Endothelial cell of umbilical vein (primary cell): ENCODE measurements around the gene METTL16. TPM values are rescaled to one million over a fixed set of nuclear protein-coding genes. Genes with fewer than 3 reads are reported as not detected.

Experiments used
- BruUV-seq: library from RNA; stranded (reverse); fragments of 400-500 nt; replicated peaks from 2 replicates; lab custom pipeline; 2021; lab: Mats Ljungman, UMichigan
- CTCF ChIA-PET: fragments of 300-600, 350-600 bp; sonication (Branson Sonifier 250); formaldehyde crosslinking; loops from one replicate; lab custom pipeline; 2021; ENCODE audit warnings: antibody characterized with exemption, inconsistent platforms; lab: Charles Lee
- POLR2A ChIA-PET: fragments of 300-600, 350-600 bp; sonication (Branson Sonifier 250); formaldehyde crosslinking; loops from one replicate; lab custom pipeline; 2021; ENCODE audit warnings: antibody characterized with exemption, inconsistent platforms; lab: Charles Lee
- DNase-seq: peaks from one replicate; pipeline ENCODE4 v3.0.0-alpha.2; 2011; ENCODE audit warnings: low read depth, low spot score
- FAIRE-seq: peaks from 2 replicates; lab custom pipeline; 2011; peaks lifted over from hg19 to GRCh38; lab: Jason Lieb, UNC
- H2AFZ ChIP-seq: 2 replicates; pipeline ENCODE4 v1.6.0; 2012; ENCODE audit warnings: low read depth, low read length, control low read depth, inconsistent platforms
- H3K27ac ChIP-seq: 2 replicates; pipeline ENCODE4 v1.5.1; 2011; ENCODE audit warnings: low read depth, mild to moderate bottlenecking, control low read depth, low read length, moderate library complexity; ENCODE audit not compliant: insufficient read depth
- H3K27me3 ChIP-seq, 2 experiments: 2 replicates each; pipeline versions ENCODE4 v1.6.0 to v1.6.1; 2011; ENCODE audit warnings: low read length in 2 of 2, mixed read lengths in 1 of 2; ENCODE audit not compliant: control insufficient read depth in 2 of 2, insufficient read depth in 2 of 2
- H3K36me3 ChIP-seq, 2 experiments: 2 replicates in 1 of 2; 3 replicates in 1 of 2; pipeline ENCODE4 v1.5.1; 2011; ENCODE audit warnings: low read length in 2 of 2, mild to moderate bottlenecking in 1 of 2, moderate library complexity in 1 of 2; ENCODE audit not compliant: control insufficient read depth in 2 of 2, insufficient read depth in 2 of 2; ENCODE audit errors: extremely low read depth in 1 of 2
- H3K4me1 ChIP-seq: 3 replicates; pipeline ENCODE4 v1.5.1; 2011; ENCODE audit warnings: mild to moderate bottlenecking, low read length; ENCODE audit not compliant: control insufficient read depth, insufficient read depth; ENCODE audit errors: extremely low read depth
- H3K4me2 ChIP-seq: 2 replicates; pipeline ENCODE4 v1.6.1; 2011; ENCODE audit warnings: low read length, control low read depth, mixed read lengths; ENCODE audit not compliant: insufficient read depth
- H3K4me3 ChIP-seq, 3 experiments: fragments of 200-600 bp in 1 of 3; sonication (generic), shearing (Covaris generic) in 1 of 3; replicated peaks in 1 of 3; 2 replicates each; pipeline ENCODE4 v1.5.1; 2011 to 2016; ENCODE audit warnings: control low read depth in 3 of 3, low read length in 3 of 3, mild to moderate bottlenecking in 2 of 3, inconsistent platforms in 1 of 3, low read depth in 1 of 3, moderate library complexity in 1 of 3; ENCODE audit not compliant: insufficient read depth in 1 of 3
- H3K79me2 ChIP-seq: 2 replicates; pipeline ENCODE4 v1.6.0; 2012; ENCODE audit warnings: low read length, inconsistent platforms; ENCODE audit not compliant: control insufficient read depth, insufficient read depth
- H3K9ac ChIP-seq: replicated peaks from 2 replicates; pipeline ENCODE3; 2011; ENCODE audit warnings: low read length, control low read depth; ENCODE audit not compliant: insufficient read depth; ENCODE audit errors: extremely low read depth
- H3K9me1 ChIP-seq: replicated peaks from 3 replicates; pipeline ENCODE4 v1.6.0; 2011; ENCODE audit warnings: mild to moderate bottlenecking, low read length; ENCODE audit not compliant: control insufficient read depth, insufficient read depth; ENCODE audit errors: extremely low read depth
- H3K9me3 ChIP-seq: replicated peaks from 2 replicates; pipeline ENCODE4 v1.5.1; 2012; ENCODE audit warnings: low read length, inconsistent platforms; ENCODE audit not compliant: control insufficient read depth, insufficient read depth
- H4K20me1 ChIP-seq: replicated peaks from 2 replicates; pipeline ENCODE3; 2011; ENCODE audit warnings: mild to moderate bottlenecking, low read length; ENCODE audit not compliant: control insufficient read depth, insufficient read depth; ENCODE audit errors: extremely low read depth
- CTCF ChIP-seq, 2 donors: IDR thresholded peaks; 1 replicate in 1 of 2; 2 replicates in 1 of 2; pipeline ENCODE4 v1.5.1; 2011; ENCODE audit warnings: low read length in 2 of 2, mild to moderate bottlenecking in 2 of 2, moderate library complexity in 2 of 2, control low read depth in 1 of 2, inconsistent platforms in 1 of 2, low read depth in 1 of 2; ENCODE audit not compliant: insufficient read depth in 1 of 2; ENCODE audit errors: extremely low read depth in 1 of 2
- EZH2 ChIP-seq: IDR thresholded peaks from 2 replicates; pipeline ENCODE4 v1.6.1; 2012; ENCODE audit warnings: borderline replicate concordance, low read depth, mild to moderate bottlenecking, moderate library complexity, low read length, inconsistent platforms; ENCODE audit not compliant: severe bottlenecking
- FOS ChIP-seq: IDR thresholded peaks from 2 replicates; pipeline ENCODE4 v1.6.1; 2011; ENCODE audit warnings: mild to moderate bottlenecking, low read length, moderate library complexity, borderline replicate concordance; ENCODE audit not compliant: insufficient read depth
- GATA2 ChIP-seq: IDR thresholded peaks from 2 replicates; pipeline ENCODE4 v1.7.0; 2011; ENCODE audit warnings: low read depth, mild to moderate bottlenecking, moderate library complexity, mixed read lengths, low read length; ENCODE audit not compliant: insufficient read length, insufficient read depth
- JUN ChIP-seq: IDR thresholded peaks from 2 replicates; pipeline ENCODE4 v1.6.1; 2011; ENCODE audit warnings: borderline replicate concordance, low read depth; ENCODE audit not compliant: insufficient read length, insufficient read depth
- MAX ChIP-seq: IDR thresholded peaks from 2 replicates; pipeline ENCODE4 v1.6.1; 2011; ENCODE audit not compliant: insufficient read depth, insufficient read length
- MYC ChIP-seq: IDR thresholded peaks from one replicate; pipeline ENCODE4 v1.6.1; 2011; ENCODE audit warnings: mild to moderate bottlenecking, low read depth, low read length
- POLR2A ChIP-seq: IDR thresholded peaks from 2 replicates; pipeline ENCODE4 v1.6.1; 2012; ENCODE audit warnings: low read depth, mild to moderate bottlenecking, control low read depth, low read length
- POLR2AphosphoS5 ChIP-seq: IDR thresholded peaks from 2 replicates; pipeline ENCODE4 v1.6.1; 2012; ENCODE audit warnings: low read depth, mild to moderate bottlenecking, control low read depth, low read length, moderate library complexity; ENCODE audit not compliant: insufficient read depth
- dilution Hi-C: fragments of 300-500 bp; cut with MboI; formaldehyde crosslinking; loops from one replicate; pipeline ENCODE4 v1.15.0; 2019; ENCODE audit warnings: low sequenced_read_pairs; ENCODE audit not compliant: extremely low pct_ligation_motif_present
- intact Hi-C: fragments of 100-400 bp; cut with micrococcal nuclease; formaldehyde crosslinking; loops from one replicate; pipeline ENCODE4 v1.10.0; 2022
- polyA plus RNA-seq, 4 experiments: library from polyadenylated mRNA; depleted of rRNA in 3 of 4; stranded (reverse) in 3 of 4; unstranded in 1 of 4; fragments of >200 nt; gene quantifications; 2 replicates each; pipeline versions ENCODE4 v1.2.1 to v1.2.3, GENCODE V29; 2011 to 2012; ENCODE audit warnings: missing spikeins in 1 of 4
- total RNA-seq: library from RNA; stranded (reverse); gene quantifications from 2 replicates; pipeline ENCODE4 v1.2.3, GENCODE V29; 2021

Gene METTL16
- total and polyA plus RNA-seq, 2 donors (not counting 3 experiments of a cell fraction or from before 2014, with no cell fraction given) = 11.0 to 24.7 TPM

- no peak for FAIRE-seq
- intact Hi-C loops = no loop called here
Observed at GRCh38 chr17:2380950-2381649, 130.6 kb downstream of the METTL16 start.

More at GRCh38 chr17:2380950-2381649, 130.6 kb downstream of the METTL16 start:
- ChIA-PET CTCF (interaction anchor here (1.4 to 15.2 kb wide), 7 partner anchors 12 to 293 kb away, joined by 3 to 909 read pairs (median 36); no protein-coding TSS in a partner anchor), POLR2A (interaction anchor here (0.5 kb wide), 1 partner anchor 254 kb away, joined by 3 read pairs; no protein-coding TSS in a partner anchor)
- no peaks in the 10 kb centered on the region for H3K9me1 ChIP-seq
- H3K79me2 ChIP-seq = no peaks in the 10 kb centered on the region
- no peaks in the 10 kb centered on the region for H3K9me3 ChIP-seq
- H3K4me3 ChIP-seq = no peak overlapping the region
- H3K4me1 ChIP-seq = no peaks in the 10 kb centered on the region
- no peak overlapping the region for H2AFZ ChIP-seq
- H4K20me1 ChIP-seq = no peaks in the 10 kb centered on the region
- no peak for DNase-seq
- TF ChIP-seq FOS = no peak
- TF ChIP-seq MYC = no peak
- no peak for TF ChIP-seq GATA2
- no peak for TF ChIP-seq POLR2A
- TF ChIP-seq EZH2 = no peak
- no peak for TF ChIP-seq MAX
- TF ChIP-seq POLR2AphosphoS5 = no peak
- TF ChIP-seq JUN = no peak
- no peak for TF ChIP-seq CTCF (IDR thresholded peaks at IDR 0.05; ENCODE audit: extremely low read depth in 1 of 2, insufficient read depth in 1 of 2, low read depth in 1 of 2, low read length in 2 of 2)
- H3K27ac ChIP-seq = no peak overlapping the region
- H3K9ac ChIP-seq = no peak overlapping the region
- H3K4me2 ChIP-seq = no peak overlapping the region
- BruUV-seq = no TSS peak
- dilution Hi-C loops = no loop called here
- peaks cover 0 to 23% of the 10 kb centered on the region in 2 experiments for H3K36me3 ChIP-seq
- H3K27me3 ChIP-seq = no peaks in the 10 kb centered on the region
